Breast epithelium (tissue), 3 donors: ENCODE data around the gene TRIM49D1.
"Not testable (repeated sequence)": the region's sequence is repeated elsewhere in the genome, so short reads cannot be mapped to it uniquely, and the experiment has no call there.

Source experiments
- CTCF ChIP-seq, 3 donors: fragments of 450-650 bp; IDR thresholded peaks; one replicate each; pipeline ENCODE4 v1.5.1; 2016 to 2017; ENCODE audit warnings: antibody characterized with exemption in 3 of 3, mild to moderate bottlenecking in 3 of 3, moderate library complexity in 3 of 3
- POLR2A ChIP-seq: fragments of 450-650 bp; IDR thresholded peaks from one replicate; pipeline ENCODE4 v1.6.1; 2016; ENCODE audit warnings: antibody characterized with exemption, mild to moderate bottlenecking, moderate library complexity
- POLR2AphosphoS5 ChIP-seq, 3 donors: sonication (generic); formaldehyde crosslinking; IDR thresholded peaks; one replicate each; pipeline ENCODE4 v1.6.1; 2017; ENCODE audit warnings: antibody characterized with exemption in 3 of 3

- TF ChIP-seq POLR2A; CTCF (IDR thresholded peaks at IDR 0.05); POLR2AphosphoS5 (IDR thresholded peaks at IDR 0.05): not testable (repeated sequence)
Measured at GRCh38 chr11:89900809-89901208, 21.2 kb downstream of the TRIM49D1 start.
